Measurements from ENCODE around the gene TCF4. TPM values are rescaled to one million over a fixed set of nuclear protein-coding genes. Genes with fewer than 3 reads are reported as not detected.

TCF4 gene
- total and polyA plus RNA-seq, 4 donors, result 4.3 to 15.3 (median 11.5) TPM

- no peaks in the 10 kb centered on the region for H3K4me1 ChIP-seq (ENCODE audit: control insufficient read depth in 4 of 4, insufficient read depth in 4 of 4, low read length in 3 of 4)
Measured at GRCh38 chr18:55427951-55428350, 160.0 kb downstream of the TCF4 start.

GRCh38 chr18:55425698-55426097, 162.3 kb downstream of the TCF4 start:
- no peak for DNase-seq (ENCODE audit: low spot score)

More at GRCh38 chr18:55427951-55428350, 160.0 kb downstream of the TCF4 start:
- Histone ChIP-seq H3K36me3 (ENCODE audit: control insufficient read depth in 4 of 4, insufficient read depth in 3 of 4, low read depth in 1 of 4, low read length in 3 of 4) (no peaks in the 10 kb centered on the region), H3K27me3 (ENCODE audit: control insufficient read depth in 4 of 4, insufficient read depth in 4 of 4, low read length in 3 of 4) (no peaks in the 10 kb centered on the region), H3K4me3 (ENCODE audit: low read depth in 1 of 3, low read length in 3 of 3) (no peak overlapping the region), H3K27ac (ENCODE audit: low read depth in 1 of 2, low read length in 2 of 2) (no peak overlapping the region), H3K9me3 (ENCODE audit: control insufficient read depth in 4 of 4, low read length in 3 of 4) (no peaks in the 10 kb centered on the region), H3K9ac (ENCODE audit: low read depth in 1 of 2, low read length in 2 of 2) (no peak overlapping the region)
- WGBS, result 82% methylated on average over 1 of the region's 1 CpG
- no peak for TF ChIP-seq FOXA1 (IDR thresholded peaks at IDR 0.05)
- no peak for DNase-seq (ENCODE audit: low spot score)

GRCh38 chr18:55422456-55423180, 165.4 kb downstream of the TCF4 start:
- TF ChIP-seq GABPA (IDR thresholded peaks at IDR 0.05 in 1 of 2, conservative IDR thresholded peaks at IDR 0.05 in 1 of 2) (no peak), REST (IDR thresholded peaks at IDR 0.05) (peak; percentile 83), RAD21 (IDR thresholded peaks at IDR 0.05) (peak in 1 of 2 donors; percentile 8), HNF4A (conservative IDR thresholded peaks at IDR 0.05) (no peak), MAX (IDR thresholded peaks at IDR 0.05) (no peak)
- no peak for DNase-seq (ENCODE audit: low spot score)
- 77% methylated on average over 13 of the region's 13 CpGs for WGBS
- Histone ChIP-seq H3K9me3 (ENCODE audit: control insufficient read depth in 4 of 4, low read length in 3 of 4) (no peaks in the 10 kb centered on the region), H3K4me3 (ENCODE audit: low read depth in 1 of 3, low read length in 3 of 3) (no peak overlapping the region), H3K36me3 (ENCODE audit: control insufficient read depth in 4 of 4, insufficient read depth in 3 of 4, low read depth in 1 of 4, low read length in 3 of 4) (no peaks in the 10 kb centered on the region), H3K9ac (ENCODE audit: low read depth in 1 of 2, low read length in 2 of 2) (no peak overlapping the region), H3K4me1 (ENCODE audit: control insufficient read depth in 4 of 4, insufficient read depth in 4 of 4, low read length in 3 of 4) (no peaks in the 10 kb centered on the region), H3K27ac (ENCODE audit: low read depth in 1 of 2, low read length in 2 of 2) (peak overlapping the region; percentile 11 to 39), H3K27me3 (ENCODE audit: control insufficient read depth in 4 of 4, insufficient read depth in 4 of 4, low read length in 3 of 4) (peaks cover 0 to 3% (median 0%) of the 10 kb centered on the region in 4 donors)

More at GRCh38 chr18:55425698-55426097, 162.3 kb downstream of the TCF4 start:
- no peak overlapping the region for H3K4me3 ChIP-seq (ENCODE audit: low read depth in 1 of 3, low read length in 3 of 3)
- TF ChIP-seq MAX (IDR thresholded peaks at IDR 0.05) (no peak), RXRA (IDR thresholded peaks at IDR 0.05) (no peak), FOXA1 (IDR thresholded peaks at IDR 0.05) (no peak)
- H3K9me3 ChIP-seq (ENCODE audit: control insufficient read depth in 4 of 4, low read length in 3 of 4), result no peaks in the 10 kb centered on the region
- no peaks in the 10 kb centered on the region for H3K36me3 ChIP-seq (ENCODE audit: control insufficient read depth in 4 of 4, insufficient read depth in 3 of 4, low read depth in 1 of 4, low read length in 3 of 4)
- H3K4me1 ChIP-seq (ENCODE audit: control insufficient read depth in 4 of 4, insufficient read depth in 4 of 4, low read length in 3 of 4), result no peaks in the 10 kb centered on the region
- H3K27ac ChIP-seq (ENCODE audit: low read depth in 1 of 2, low read length in 2 of 2), result no peak overlapping the region
- H3K9ac ChIP-seq (ENCODE audit: low read depth in 1 of 2, low read length in 2 of 2), result no peak overlapping the region
- no peaks in the 10 kb centered on the region for H3K27me3 ChIP-seq (ENCODE audit: control insufficient read depth in 4 of 4, insufficient read depth in 4 of 4, low read length in 3 of 4)
- WGBS, result 85% methylated on average over 3 of the region's 3 CpGs
